Upper lobe of left lung (tissue), 6 donors: ENCODE results near the gene NEDD8. TPM values are rescaled to one million over a fixed set of nuclear protein-coding genes. Genes with fewer than 3 reads are reported as not detected.

Experiments
- ATAC-seq, 2 donors: fragments of 200-7000 bp; cut with Tn5 transposase; one replicate each; pipeline ENCODE4 v1.9.1; 2022; ENCODE audit warnings: mild to moderate bottlenecking in 2 of 2, moderate library complexity in 2 of 2; ENCODE audit not compliant: low FRiP score in 2 of 2
- DNase-seq, 2 donors: peaks; one replicate each; pipeline ENCODE4 v3.0.0-alpha.2; 2019 to 2020
- H3K27ac ChIP-seq, 4 donors: fragments of 200-600 bp; sonication (generic); one replicate each; pipeline ENCODE4 v1.5.1; 2016 to 2019
- H3K27me3 ChIP-seq, 4 donors: fragments of 200-600 bp; sonication (generic); one replicate each; pipeline ENCODE4 v1.5.1; 2017 to 2019
- H3K36me3 ChIP-seq, 4 donors: fragments of 200-600 bp; sonication (generic); one replicate each; pipeline ENCODE4 v1.5.1; 2016 to 2019
- H3K4me1 ChIP-seq, 4 donors: fragments of 200-600 bp; sonication (generic); one replicate each; pipeline ENCODE4 v1.5.1; 2018 to 2019
- H3K4me3 ChIP-seq, 4 donors: fragments of 200-600 bp; sonication (generic); one replicate each; pipeline ENCODE4 v1.5.1; 2017 to 2019; ENCODE audit warnings: mild to moderate bottlenecking in 2 of 4, moderate library complexity in 1 of 4
- H3K9me3 ChIP-seq, 4 donors: fragments of 200-600 bp; sonication (generic); one replicate each; pipeline ENCODE4 v1.5.1; 2018 to 2019
- CTCF ChIP-seq, 6 experiments: fragments of 450-650 bp in 4 of 6; fragments of 200-600 bp in 2 of 6; sonication (generic) in 2 of 6; IDR thresholded peaks; one replicate each; pipeline ENCODE4 v1.5.1; 2016 to 2019; ENCODE audit warnings: antibody characterized with exemption in 6 of 6
- EP300 ChIP-seq, 4 donors: sonication (generic); formaldehyde crosslinking; IDR thresholded peaks; one replicate each; pipeline ENCODE4 v1.5.1; 2017; ENCODE audit warnings: antibody characterized with exemption in 4 of 4, control low read depth in 2 of 4
- POLR2A ChIP-seq, 4 donors: fragments of 450-650 bp; IDR thresholded peaks; one replicate each; pipeline ENCODE4 v1.5.1; 2016 to 2017; ENCODE audit warnings: antibody characterized with exemption in 4 of 4, mild to moderate bottlenecking in 2 of 4
- POLR2AphosphoS5 ChIP-seq, 2 donors: sonication (generic); formaldehyde crosslinking; IDR thresholded peaks; one replicate each; pipeline ENCODE4 v1.5.1; 2017; ENCODE audit warnings: antibody characterized with exemption in 2 of 2
- WGBS, 2 donors: methylation state at CpG; one replicate each; pipeline ENCODE4 v1.1.5; 2017 to 2018; 5-methylcytosine and 5-hydroxymethylcytosine counted together
- total RNA-seq, 6 donors: library from RNA; depleted of rRNA in 4 of 6; stranded (reverse); fragments of >200 nt in 4 of 6; gene quantifications; one replicate each; pipeline versions ENCODE4 v1.1.0 to v1.2.1, GENCODE V29; 2016 to 2021
- donor health status: DM: no; HTN: no; CAD: no; lungs with moderate emphysema.
- donor health status: DM: no; HTN: yes; CAD: no; lungs with severe emphysema.

NEDD8 gene
- total RNA-seq, 6 donors from 2014 or later = 39.8 to 144 (median 121) TPM

- no peak for DNase-seq
- peaks cover 0 to 8% (median 0%) of the 10 kb centered on the region in 4 donors for H3K4me1 ChIP-seq
- TF ChIP-seq EP300 (IDR thresholded peaks at IDR 0.05) = no peak
- no peak for TF ChIP-seq POLR2AphosphoS5 (IDR thresholded peaks at IDR 0.05)
- TF ChIP-seq POLR2A (IDR thresholded peaks at IDR 0.05) = no peak
- no peak for TF ChIP-seq CTCF (IDR thresholded peaks at IDR 0.05)
- H3K4me3 ChIP-seq = no peak overlapping the region
- H3K27me3 ChIP-seq = no peaks in the 10 kb centered on the region
- no peaks in the 10 kb centered on the region for H3K9me3 ChIP-seq
- no peak for ATAC-seq
- WGBS, 2 donors = 70 to 84% methylated on average over 5 to 11 of the region's 11 CpGs
- H3K27ac ChIP-seq = peak overlapping the region in 1 of 4 donors; percentile 46
- peaks cover 0 to 19% (median 9%) of the 10 kb centered on the region in 4 donors for H3K36me3 ChIP-seq
Measured at GRCh38 chr14:24252289-24253124, 20.3 kb upstream of the NEDD8 start.

DNA sequence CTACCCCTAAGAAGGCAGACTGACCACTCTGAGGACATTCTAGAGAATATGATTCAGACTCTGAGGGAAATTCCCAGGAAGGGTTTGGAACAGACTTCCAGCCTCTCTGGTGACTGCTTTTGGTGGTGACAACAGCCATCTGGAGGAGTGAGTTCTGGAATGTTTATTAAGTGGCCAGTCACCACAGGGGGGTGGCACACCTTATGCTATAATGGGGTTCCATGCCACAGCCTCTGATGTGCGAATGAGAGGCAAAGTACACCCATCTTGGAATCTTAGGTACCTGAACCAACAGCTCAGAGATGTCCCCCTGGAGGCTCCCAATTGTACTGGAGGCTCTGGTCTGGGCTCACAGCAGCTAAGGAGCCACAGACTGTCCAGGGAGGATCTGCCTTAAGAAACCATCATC lies 19.7 kb upstream of the NEDD8 start:
- Histone ChIP-seq H3K4me1 (peaks cover 0 to 8% (median 0%) of the 10 kb centered on the region in 4 donors), H3K9me3 (no peaks in the 10 kb centered on the region), H3K36me3 (peaks cover 0 to 19% (median 9%) of the 10 kb centered on the region in 4 donors), H3K27ac (peak overlapping the region in 1 of 4 donors; percentile 46), H3K27me3 (no peaks in the 10 kb centered on the region), H3K4me3 (no peak overlapping the region)
- ATAC-seq (no peak), DNase-seq (no peak)
- no peak for TF ChIP-seq EP300 (IDR thresholded peaks at IDR 0.05)
- TF ChIP-seq POLR2A (IDR thresholded peaks at IDR 0.05) = no peak
- no peak for TF ChIP-seq POLR2AphosphoS5 (IDR thresholded peaks at IDR 0.05)
- TF ChIP-seq CTCF (IDR thresholded peaks at IDR 0.05) = no peak
- 71 to 78% methylated on average over 1 of the region's 1 CpG for WGBS, 2 donors

DNA sequence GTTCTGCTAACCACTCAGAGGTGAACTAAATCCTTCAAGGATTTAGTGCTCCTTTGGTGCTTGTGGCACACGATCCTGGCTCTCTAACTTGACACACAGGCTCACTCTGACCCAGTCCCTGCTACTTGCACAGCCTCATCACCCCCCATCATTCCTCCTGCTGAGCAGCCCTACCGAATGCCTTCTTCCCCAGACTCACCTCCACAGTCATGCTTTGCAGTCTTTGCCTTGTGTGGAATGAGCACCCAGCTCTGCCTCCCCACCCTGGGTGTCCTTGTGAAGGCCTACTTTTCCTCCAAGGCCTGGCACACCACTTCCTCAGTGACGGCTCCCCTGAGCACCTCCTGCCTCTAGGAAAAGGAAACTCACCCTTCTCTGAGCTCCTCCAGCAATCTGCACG lies 18.2 kb upstream of the NEDD8 start:
- Histone ChIP-seq H3K27me3 (no peaks in the 10 kb centered on the region), H3K36me3 (peaks cover 0 to 19% (median 9%) of the 10 kb centered on the region in 4 donors), H3K4me3 (no peak overlapping the region), H3K4me1 (peaks cover 0 to 8% (median 0%) of the 10 kb centered on the region in 4 donors), H3K9me3 (no peaks in the 10 kb centered on the region), H3K27ac (no peak overlapping the region)
- DNase-seq (no peak), ATAC-seq (no peak)
- WGBS, 2 donors = 66 to 69% methylated on average over 4 of the region's 4 CpGs
- no peak for TF ChIP-seq EP300 (IDR thresholded peaks at IDR 0.05)
- no peak for TF ChIP-seq POLR2AphosphoS5 (IDR thresholded peaks at IDR 0.05)
- TF ChIP-seq CTCF (IDR thresholded peaks at IDR 0.05) = no peak
- TF ChIP-seq POLR2A (IDR thresholded peaks at IDR 0.05) = no peak

DNA sequence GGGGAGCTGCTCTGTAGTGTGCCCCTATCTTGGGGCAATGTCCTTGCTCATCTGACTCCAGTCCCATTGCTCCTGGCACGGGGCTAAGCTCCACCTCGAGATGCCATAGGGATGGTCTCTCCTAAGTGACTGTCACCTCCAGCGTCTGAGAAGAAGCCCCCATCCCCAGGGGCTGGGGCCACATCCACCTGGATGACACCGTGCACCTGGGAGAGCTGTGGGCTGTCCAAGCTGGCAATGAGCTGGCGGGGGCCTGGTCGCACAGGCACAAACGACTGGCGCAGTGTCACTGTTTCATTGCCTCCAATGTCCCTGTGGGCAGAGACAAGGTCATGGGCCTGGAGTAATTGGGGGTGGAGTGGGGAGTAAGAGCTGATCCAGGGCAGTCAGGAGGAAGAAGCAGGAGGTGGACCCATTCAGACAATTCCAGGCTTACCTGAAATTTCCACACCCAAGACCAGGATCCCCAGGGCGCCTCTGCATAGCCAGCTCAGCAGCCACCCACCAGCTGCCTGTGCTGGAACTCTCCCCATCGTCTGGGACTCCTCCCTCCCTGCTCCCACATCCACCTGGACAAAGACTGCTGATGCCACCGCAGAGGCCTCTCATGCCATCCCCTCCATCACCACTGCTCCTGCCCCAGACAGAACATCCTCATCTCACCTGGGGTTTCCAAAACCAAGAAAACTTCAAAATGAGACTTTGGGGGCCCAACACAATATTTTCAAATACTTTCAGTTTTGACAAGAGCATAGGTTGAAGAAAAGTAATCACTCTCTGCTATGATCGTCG lies 17.3 kb upstream of the NEDD8 start:
- DNase-seq = peak in 1 of 2 donors; percentile 15
- Histone ChIP-seq H3K9me3 (no peaks in the 10 kb centered on the region), H3K4me3 (no peak overlapping the region), H3K4me1 (peaks cover 0 to 8% (median 0%) of the 10 kb centered on the region in 4 donors), H3K36me3 (peaks cover 0 to 10% (median 6%) of the 10 kb centered on the region in 4 donors), H3K27ac (no peak overlapping the region), H3K27me3 (no peaks in the 10 kb centered on the region)
- WGBS, 2 donors = 88 to 90% methylated on average over 5 to 12 of the region's 13 CpGs
- TF ChIP-seq EP300 (IDR thresholded peaks at IDR 0.05) = no peak
- no peak for TF ChIP-seq POLR2AphosphoS5 (IDR thresholded peaks at IDR 0.05)
- no peak for TF ChIP-seq POLR2A (IDR thresholded peaks at IDR 0.05)
- TF ChIP-seq CTCF (IDR thresholded peaks at IDR 0.05) = no peak
- ATAC-seq = no peak
